Measurements from ENCODE around the gene MTHFD1L.

Gene MTHFD1L

GRCh38 chr6:150937132-150937906, 71.8 kb downstream of the MTHFD1L start:
- no peak for FAIRE-seq

GRCh38 chr6:150939399-150939798, 73.9 kb downstream of the MTHFD1L start:
- no peak for FAIRE-seq

- FAIRE-seq = no peak
Measured at GRCh38 chr6:150940941-150941340, 75.4 kb downstream of the MTHFD1L start.

- FAIRE-seq = no peak
Measured at GRCh38 chr6:150949526-150949925, 84.0 kb downstream of the MTHFD1L start.

- FAIRE-seq = no peak
Measured at GRCh38 chr6:150953851-150954250, 88.3 kb downstream of the MTHFD1L start.

GRCh38 chr6:150959166-150959565, 93.7 kb downstream of the MTHFD1L start:
- no peak for FAIRE-seq

- FAIRE-seq = no peak
Measured at GRCh38 chr6:150962436-150962835, 96.9 kb downstream of the MTHFD1L start.

- FAIRE-seq = no peak
Measured at GRCh38 chr6:150964765-150965164, 99.3 kb downstream of the MTHFD1L start.

- FAIRE-seq = no peak
Measured at GRCh38 chr6:150966786-150967185, 101.3 kb downstream of the MTHFD1L start.

GRCh38 chr6:150967381-150967780, 101.9 kb downstream of the MTHFD1L start:
- no peak for FAIRE-seq

- no peak for FAIRE-seq
Measured at GRCh38 chr6:150967910-150968309, 102.4 kb downstream of the MTHFD1L start.

GRCh38 chr6:150969901-150970300, 104.4 kb downstream of the MTHFD1L start:
- FAIRE-seq = no peak

GRCh38 chr6:150971219-150971618, 105.7 kb downstream of the MTHFD1L start:
- FAIRE-seq = no peak

GRCh38 chr6:150975136-150975535, 109.6 kb downstream of the MTHFD1L start:
- FAIRE-seq = no peak

- no peak for FAIRE-seq
Measured at GRCh38 chr6:150977281-150977680, 111.8 kb downstream of the MTHFD1L start.

GRCh38 chr6:150978624-150979023, 113.1 kb downstream of the MTHFD1L start:
- no peak for FAIRE-seq

- no peak for FAIRE-seq
Measured at GRCh38 chr6:150979826-150980350, 114.4 kb downstream of the MTHFD1L start.

GRCh38 chr6:150981095-150981494, 115.6 kb downstream of the MTHFD1L start:
- no peak for FAIRE-seq

GRCh38 chr6:150981669-150982068, 116.2 kb downstream of the MTHFD1L start:
- no peak for FAIRE-seq

- FAIRE-seq = no peak
Measured at GRCh38 chr6:150987371-150987828, 121.9 kb downstream of the MTHFD1L start.

- FAIRE-seq = no peak
Measured at GRCh38 chr6:150987855-150988464, 122.5 kb downstream of the MTHFD1L start.

- no peak for FAIRE-seq
Measured at GRCh38 chr6:150991487-150991886, 126.0 kb downstream of the MTHFD1L start.

- no peak for FAIRE-seq
Measured at GRCh38 chr6:150992262-150992661, 126.8 kb downstream of the MTHFD1L start.

GRCh38 chr6:150992703-150993102, 127.2 kb downstream of the MTHFD1L start:
- no peak for FAIRE-seq

Data from colon (tissue), 2 donors.